Vagina (tissue), 2 donors: ENCODE data around the gene ELP4. TPM values are rescaled to one million over a fixed set of nuclear protein-coding genes. Genes with fewer than 3 reads are reported as not detected.

Experiments
- DNase-seq, 2 donors: peaks; one replicate each; pipeline ENCODE4 v3.0.0-alpha.2; 2017; ENCODE audit errors: extremely low spot score in 2 of 2
- H3K27ac ChIP-seq: fragments of 200-600 bp; sonication (generic); one replicate; pipeline ENCODE4 v1.5.1; 2019
- H3K27me3 ChIP-seq: fragments of 200-600 bp; sonication (generic); one replicate; pipeline ENCODE4 v1.5.1; 2019
- H3K36me3 ChIP-seq, 2 donors: fragments of 200-600 bp; sonication (generic); one replicate each; pipeline ENCODE4 v1.5.1; 2017 to 2019
- H3K4me1 ChIP-seq: fragments of 200-600 bp; sonication (generic); one replicate; pipeline ENCODE4 v1.5.1; 2019
- H3K4me3 ChIP-seq, 2 donors: fragments of 200-600 bp; sonication (generic); 1 replicate in 1 of 2; 2 replicates in 1 of 2; pipeline ENCODE4 v1.5.1; 2016 to 2019
- H3K9me3 ChIP-seq: fragments of 200-600 bp; sonication (generic); one replicate; pipeline ENCODE4 v1.5.1; 2019
- CTCF ChIP-seq, 3 experiments: fragments of 450-650 bp in 2 of 3; fragments of 200-600 bp in 1 of 3; sonication (generic) in 1 of 3; IDR thresholded peaks; one replicate each; pipeline ENCODE4 v1.5.1; 2017 to 2019; ENCODE audit warnings: antibody characterized with exemption in 3 of 3, mild to moderate bottlenecking in 2 of 3, moderate library complexity in 2 of 3
- POLR2A ChIP-seq, 2 donors: fragments of 450-650 bp; IDR thresholded peaks; one replicate each; pipeline ENCODE4 v1.6.1; 2017; ENCODE audit warnings: antibody characterized with exemption in 2 of 2, mild to moderate bottlenecking in 2 of 2, moderate library complexity in 2 of 2
- POLR2AphosphoS5 ChIP-seq, 2 donors: sonication (generic); formaldehyde crosslinking; IDR thresholded peaks; one replicate each; pipeline ENCODE4 v1.9.0; 2017; ENCODE audit warnings: antibody characterized with exemption in 2 of 2, mild to moderate bottlenecking in 2 of 2, low read depth in 1 of 2; ENCODE audit not compliant: insufficient read depth in 1 of 2
- intact Hi-C: fragments of 100-400 bp; cut with DNase I; formaldehyde crosslinking; loops from one replicate; pipeline ENCODE4 v1.15.1; 2023
- total RNA-seq: library from RNA; depleted of rRNA; stranded (reverse); fragments of >200 nt; gene quantifications from one replicate; pipeline ENCODE4 v1.2.3, GENCODE V29; 2016

The ELP4 gene
- total RNA-seq, 1 donor from 2014 or later: 23.3 TPM

GRCh38 chr11:31809857-31810778 is 300.6 kb downstream of the ELP4 start:
- Histone ChIP-seq H3K4me3 (peak overlapping the region; percentile 24 to 46), H3K27me3 (peaks cover 43% of the 10 kb centered on the region), H3K4me1 (peaks cover 55% of the 10 kb centered on the region), H3K36me3 (no peaks in the 10 kb centered on the region), H3K9me3 (no peaks in the 10 kb centered on the region), H3K27ac (no peak overlapping the region)
- TF ChIP-seq POLR2AphosphoS5 (IDR thresholded peaks at IDR 0.05; ENCODE audit: insufficient read depth in 1 of 2, low read depth in 1 of 2) (no peak), POLR2A (IDR thresholded peaks at IDR 0.05) (no peak), CTCF (IDR thresholded peaks at IDR 0.05) (no peak)
- intact Hi-C loops: no loop called here
- DNase-seq: peak; percentile 47 to 70

GRCh38 chr11:31810779-31811647 is 301.4 kb downstream of the ELP4 start, which contains the start of gene PAX6:
TSS of gene PAX6 (minus strand) at chr11:31811322. CDS start at chr11:31806411, 4,911 bp downstream.
- no peaks in the 10 kb centered on the region for H3K9me3 ChIP-seq
- no peak within 1 kb of the TSS for H3K27ac ChIP-seq
- peak within 1 kb of the TSS; percentile 24 to 46 for H3K4me3 ChIP-seq
- intact Hi-C loops: no loop called here
- peaks cover 63% of the 10 kb centered on the region for H3K4me1 ChIP-seq
- no peak for TF ChIP-seq POLR2AphosphoS5 (IDR thresholded peaks at IDR 0.05; ENCODE audit: insufficient read depth in 1 of 2, low read depth in 1 of 2)
- TF ChIP-seq CTCF (IDR thresholded peaks at IDR 0.05): no peak
- no peak for TF ChIP-seq POLR2A (IDR thresholded peaks at IDR 0.05)
- DNase-seq: peak in 1 of 2 donors; percentile 61
- H3K36me3 ChIP-seq: no peaks in the 10 kb centered on the region
- peaks cover 39% of the 10 kb centered on the region for H3K27me3 ChIP-seq

- Histone ChIP-seq H3K27me3 (peaks cover 32% of the 10 kb centered on the region), H3K9me3 (no peaks in the 10 kb centered on the region), H3K4me3 (peak overlapping the region; percentile 34 to 46), H3K36me3 (no peaks in the 10 kb centered on the region), H3K27ac (no peak overlapping the region), H3K4me1 (peaks cover 79% of the 10 kb centered on the region)
- peak; percentile 27 to 55 for DNase-seq
- TF ChIP-seq POLR2A (IDR thresholded peaks at IDR 0.05) (no peak), CTCF (IDR thresholded peaks at IDR 0.05) (no peak), POLR2AphosphoS5 (IDR thresholded peaks at IDR 0.05; ENCODE audit: insufficient read depth in 1 of 2, low read depth in 1 of 2) (no peak)
- intact Hi-C loops: no loop called here
Measured at GRCh38 chr11:31812383-31813381, 303.1 kb downstream of the ELP4 start.

- TF ChIP-seq CTCF (IDR thresholded peaks at IDR 0.05) (no peak), POLR2A (IDR thresholded peaks at IDR 0.05) (no peak), POLR2AphosphoS5 (IDR thresholded peaks at IDR 0.05; ENCODE audit: insufficient read depth in 1 of 2, low read depth in 1 of 2) (no peak)
- Histone ChIP-seq H3K4me1 (peaks cover 87% of the 10 kb centered on the region), H3K9me3 (no peaks in the 10 kb centered on the region), H3K4me3 (peak overlapping the region; percentile 34 to 46), H3K27ac (no peak overlapping the region), H3K36me3 (no peaks in the 10 kb centered on the region), H3K27me3 (peaks cover 36% of the 10 kb centered on the region)
- intact Hi-C loops: no loop called here
- peak; percentile 61 to 78 for DNase-seq
Measured at GRCh38 chr11:31813391-31814175, 304.0 kb downstream of the ELP4 start.
